Activated CD8-positive, alpha-beta memory T cell treated with anti-CD3 and anti-CD28 coated beads, Interleukin-2, amount 50 U/mL, for 1 hour (primary cell): ENCODE measurements around the gene PLB1.

Experiments used
- DNase-seq: peaks from one replicate; pipeline ENCODE4 v3.0.0-alpha.2; 2020; ENCODE audit errors: extremely low read depth

Gene PLB1

GRCh38 chr2:28610583-28611201, 114.8 kb downstream of the PLB1 start:
- DNase-seq = no peak

GRCh38 chr2:28612131-28612812, 116.4 kb downstream of the PLB1 start:
- no peak for DNase-seq

GRCh38 chr2:28613186-28613585, 117.3 kb downstream of the PLB1 start:
- no peak for DNase-seq

GRCh38 chr2:28613633-28614501, 118.0 kb downstream of the PLB1 start:
- no peak for DNase-seq

- no peak for DNase-seq
These were observed 119.8 kb downstream of the PLB1 start for GRCh38 chr2:28615706-28616105.

DNA sequence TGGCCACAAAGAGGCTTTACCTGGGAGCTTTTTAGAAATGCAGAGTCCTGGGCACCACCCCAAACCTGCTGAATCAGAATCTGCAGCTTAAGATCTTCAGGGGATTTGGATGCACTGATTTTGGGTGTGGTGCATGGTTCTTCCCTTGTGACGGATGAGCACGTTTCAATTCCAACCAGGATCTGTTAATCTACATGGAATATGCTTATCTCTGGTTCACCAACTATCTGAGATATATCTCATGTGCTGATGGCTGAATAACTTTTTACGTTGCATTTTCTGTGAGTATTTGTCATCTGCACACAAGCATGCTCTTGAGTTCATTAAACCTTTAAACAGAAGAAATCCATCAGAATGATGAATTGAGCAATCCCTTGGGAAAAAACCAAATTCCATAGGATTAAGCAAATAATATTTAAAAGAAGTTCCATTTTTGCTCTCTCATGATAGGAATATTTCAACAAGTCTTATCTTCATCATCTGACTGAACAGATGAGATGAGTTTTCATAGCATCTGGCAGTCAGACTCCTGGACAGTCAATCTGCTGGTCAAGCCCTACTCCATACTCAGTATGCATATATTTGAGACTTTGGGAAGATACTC, 120.6 kb downstream of the PLB1 start:
- no peak for DNase-seq

DNA sequence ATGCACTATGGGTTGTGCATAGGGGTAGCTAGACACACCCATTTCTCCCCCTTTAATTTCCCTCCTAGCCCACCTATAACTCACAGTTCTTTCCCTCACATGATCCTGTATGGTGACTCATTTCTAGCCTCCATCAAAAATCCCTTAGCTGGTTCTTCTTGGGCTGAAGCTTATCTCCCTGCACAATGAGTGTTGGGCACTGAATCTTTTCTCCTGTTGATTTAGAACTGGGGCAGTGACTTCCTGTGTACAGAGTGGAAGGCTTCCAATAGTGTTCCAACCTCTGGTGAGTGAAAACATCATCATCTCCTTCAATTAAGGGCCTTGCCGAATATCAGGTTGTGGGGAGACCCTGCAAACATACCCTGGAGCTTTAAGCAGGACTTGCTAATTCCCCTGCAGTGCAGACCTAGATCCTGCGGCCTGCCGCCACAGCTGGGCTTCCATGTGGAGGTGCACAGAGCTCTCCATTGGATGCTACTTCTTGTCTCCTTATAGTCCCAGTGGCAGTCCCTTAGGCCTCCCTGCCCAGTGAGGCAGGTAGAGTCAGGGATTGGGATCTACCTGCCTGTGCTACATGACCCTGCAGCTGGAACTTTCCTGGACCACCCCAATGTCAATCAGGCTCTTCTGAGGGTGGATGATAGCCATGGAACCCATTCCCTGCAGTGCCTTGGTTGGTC, 121.8 kb downstream of the PLB1 start:
- DNase-seq = no peak

DNA sequence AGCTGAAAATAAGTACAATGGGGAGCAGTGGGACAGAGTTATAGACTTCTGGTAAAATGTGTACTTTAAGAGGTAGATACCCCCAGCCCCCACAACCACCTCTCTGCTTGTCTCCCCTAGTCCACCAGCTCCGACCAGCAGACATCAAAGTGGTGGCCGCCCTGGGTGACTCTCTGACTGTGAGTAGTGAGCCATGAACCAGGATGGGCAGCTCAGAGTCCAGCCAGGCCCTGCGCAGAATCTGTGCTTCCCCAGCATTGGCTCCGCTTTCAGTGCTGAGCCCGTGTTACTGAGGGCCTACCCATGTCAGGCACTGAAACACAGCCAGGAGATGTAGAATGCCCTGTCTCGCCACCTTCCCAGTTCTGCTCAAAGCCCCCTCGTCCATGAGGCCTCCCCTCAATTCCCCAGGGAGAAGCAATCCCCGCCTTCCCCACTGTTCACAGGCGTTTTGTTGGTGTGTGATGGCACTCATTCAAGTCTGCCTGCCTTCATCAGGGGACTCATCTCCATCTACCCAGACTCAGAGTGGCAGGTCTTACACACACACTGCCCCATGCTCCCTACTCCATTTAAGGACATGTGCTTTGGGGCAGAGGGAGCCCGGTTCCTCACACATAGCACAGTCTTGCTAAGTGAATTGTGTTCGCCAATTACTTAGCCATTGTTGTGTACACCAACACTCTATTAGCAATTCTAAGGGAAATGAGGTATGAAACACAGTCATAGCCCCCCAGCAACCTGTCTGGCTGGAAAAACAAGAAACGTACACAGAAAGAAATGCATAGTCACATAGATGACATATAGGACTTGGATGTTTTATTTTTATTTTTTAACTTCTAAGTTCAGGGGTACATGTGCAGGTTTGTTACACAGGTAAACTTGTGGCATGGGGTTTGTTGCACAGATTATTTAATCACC, 122.6 kb downstream of the PLB1 start:
- no peak for DNase-seq

- no peak for DNase-seq
These were observed 123.6 kb downstream of the PLB1 start for GRCh38 chr2:28619213-28620196.

- DNase-seq = no peak
These were observed 124.5 kb downstream of the PLB1 start for GRCh38 chr2:28620291-28620793.

GRCh38 chr2:28620801-28621171, 124.9 kb downstream of the PLB1 start:
- DNase-seq = no peak

DNA sequence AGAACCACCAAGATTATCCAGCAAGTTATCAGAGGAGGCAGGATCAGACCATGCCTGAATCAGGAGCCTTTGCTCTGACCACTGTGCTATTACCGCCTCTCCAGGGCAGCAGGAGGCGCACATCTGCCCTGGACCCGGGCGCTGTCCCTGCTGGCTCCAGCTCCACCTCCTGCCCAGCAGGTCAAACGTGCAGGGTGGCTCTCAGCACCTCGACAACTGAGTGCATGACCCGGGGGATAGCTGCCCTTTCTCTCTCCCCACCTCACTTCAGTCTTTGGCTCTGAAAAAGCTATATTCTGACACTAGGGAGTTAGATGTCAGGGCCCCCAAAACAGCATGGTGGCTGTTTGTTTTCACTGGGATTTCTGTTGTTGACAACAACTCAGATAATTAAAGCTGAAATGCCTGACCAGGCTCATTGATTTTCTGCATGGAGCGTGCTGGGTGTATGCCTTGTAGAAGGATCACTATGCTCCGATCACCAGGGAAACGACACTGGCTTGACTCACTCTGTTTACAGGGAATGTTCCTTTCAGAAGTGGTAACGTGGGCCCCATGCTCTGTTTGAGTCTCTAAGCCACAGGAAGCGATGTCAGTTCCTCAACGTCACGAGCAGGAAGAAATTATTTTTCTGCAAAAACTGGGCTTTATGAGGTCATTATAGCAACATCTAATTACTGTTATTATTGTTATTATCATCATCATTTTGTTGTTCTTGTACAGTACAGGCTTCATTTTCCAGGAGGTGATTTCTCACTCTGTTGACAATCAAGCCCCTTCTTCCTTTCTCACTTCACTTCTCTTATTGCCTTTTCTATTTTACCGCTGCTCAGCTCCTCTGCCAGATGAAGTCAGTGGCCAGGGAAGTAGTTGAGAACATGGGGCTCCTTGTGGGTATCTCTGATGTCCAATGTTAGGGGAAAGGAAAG, 125.6 kb downstream of the PLB1 start:
- DNase-seq = peak; percentile 83

GRCh38 chr2:28622101-28622499, 126.2 kb downstream of the PLB1 start:
- DNase-seq = no peak

DNA sequence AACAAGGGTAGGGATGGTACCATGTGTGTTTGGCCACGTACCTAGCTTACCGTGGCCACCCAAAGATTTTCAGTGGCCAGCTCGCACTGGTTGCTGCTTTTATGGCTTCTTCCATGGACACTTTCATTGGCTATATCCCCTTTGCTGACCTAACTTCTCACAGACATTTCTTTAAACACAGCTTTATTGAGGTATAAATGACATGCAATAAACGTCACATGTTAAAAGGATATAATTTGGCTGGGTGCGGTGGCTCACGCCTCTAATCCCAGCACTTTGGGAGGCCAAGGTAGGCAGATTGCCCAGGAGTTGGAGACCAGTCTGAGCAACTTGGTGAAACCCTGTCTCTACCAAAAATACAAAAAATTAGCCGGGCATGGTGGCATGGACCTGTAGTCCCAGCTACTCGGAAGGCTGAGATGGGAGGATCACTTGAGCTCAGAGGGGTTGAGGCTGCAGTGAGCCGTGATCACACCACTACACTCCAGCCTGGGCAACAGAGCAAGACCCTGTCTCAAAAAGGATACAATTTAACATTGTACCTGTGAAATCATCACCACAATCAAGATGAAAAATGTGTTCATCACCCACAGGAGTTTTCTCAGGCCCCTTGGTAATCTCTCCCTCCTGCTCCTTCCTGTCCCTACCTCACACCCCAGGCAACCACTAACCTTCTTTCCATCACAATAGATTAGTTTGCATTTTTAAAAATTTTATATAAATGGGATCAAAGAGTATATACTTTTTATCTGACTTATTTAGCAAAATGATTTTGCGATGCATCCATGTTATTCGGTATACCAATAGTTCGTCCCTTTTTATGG, 127.9 kb downstream of the PLB1 start:
- DNase-seq = no peak

DNA sequence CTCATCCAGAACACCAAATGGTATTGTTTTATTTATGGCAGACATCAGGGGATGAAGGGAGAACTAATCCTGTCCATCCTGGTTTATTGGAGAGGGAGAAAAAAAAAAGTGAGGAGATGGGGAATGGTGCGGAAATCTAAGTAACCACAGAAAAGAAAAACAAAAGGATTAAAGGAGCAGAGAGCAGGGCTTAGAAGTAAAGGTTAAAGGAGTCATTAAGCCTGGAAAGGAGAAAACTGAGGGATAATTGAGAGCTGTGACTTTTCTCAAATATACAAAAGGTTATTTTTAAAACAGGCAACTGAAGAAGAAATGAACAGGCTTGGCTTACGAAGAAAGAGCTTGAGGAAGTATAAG, 128.6 kb downstream of the PLB1 start:
- DNase-seq = no peak

GRCh38 chr2:28624793-28625701, 129.2 kb downstream of the PLB1 start:
- DNase-seq = peak; percentile 30
